Activated B cell treated with CpG ODN at 0.5 μM for 24 hours (primary cell): ENCODE data around the gene CAMK2D. TPM values are rescaled to one million over a fixed set of nuclear protein-coding genes. Genes with fewer than 3 reads are reported as not detected.

Experiments used
- ATAC-seq: fragments of 200-7000 bp; cut with Tn5 transposase; one replicate; pipeline ENCODE4 v1.10.0; 2021; ENCODE audit warnings: low read depth, mild to moderate bottlenecking, moderate library complexity
- CTCF ChIA-PET: fragments of 350-600 bp; sonication (Branson Sonifier 250); formaldehyde crosslinking; loops from one replicate; lab custom pipeline; 2021; ENCODE audit warnings: antibody characterized with exemption; lab: Charles Lee
- POLR2A ChIA-PET: fragments of 350-600 bp; sonication (Branson Sonifier 250); formaldehyde crosslinking; loops from one replicate; lab custom pipeline; 2021; ENCODE audit warnings: antibody characterized with exemption; lab: Charles Lee
- DNase-seq: peaks from one replicate; pipeline ENCODE4 v3.0.0; 2022
- H3K27ac Mint-ChIP-seq: one replicate; pipeline ENCODE4 v1.8.0; 2020; ENCODE audit warnings: mixed read lengths
- H3K27me3 Mint-ChIP-seq: one replicate; pipeline ENCODE4 v1.8.0; 2021; ENCODE audit warnings: mixed read lengths
- H3K36me3 Mint-ChIP-seq: one replicate; pipeline ENCODE4 v1.8.0; 2021; ENCODE audit warnings: low read depth, mixed read lengths
- H3K4me1 Mint-ChIP-seq: one replicate; pipeline ENCODE4 v1.8.0; 2021; ENCODE audit warnings: mixed read lengths
- H3K4me3 Mint-ChIP-seq: one replicate; pipeline ENCODE4 v1.8.0; 2020; ENCODE audit warnings: mild to moderate bottlenecking, mixed read lengths
- H3K9me3 Mint-ChIP-seq: one replicate; pipeline ENCODE4 v1.8.0; 2020; ENCODE audit warnings: mixed read lengths
- CTCF ChIP-seq: fragments of 200-600 bp; IDR thresholded peaks from one replicate; pipeline ENCODE4 v1.8.0; 2022; ENCODE audit warnings: antibody characterized with exemption, mild to moderate bottlenecking
- intact Hi-C: fragments of 100-400 bp; cut with micrococcal nuclease; formaldehyde crosslinking; loops from one replicate; pipeline ENCODE4 v1.15.1; 2024
- total RNA-seq: library from RNA; stranded (reverse); gene quantifications from 2 replicates; pipeline ENCODE4 v1.2.3, GENCODE V29; 2022

CAMK2D gene
- total RNA-seq, 1 donor from 2014 or later = 72.9 TPM

DNA sequence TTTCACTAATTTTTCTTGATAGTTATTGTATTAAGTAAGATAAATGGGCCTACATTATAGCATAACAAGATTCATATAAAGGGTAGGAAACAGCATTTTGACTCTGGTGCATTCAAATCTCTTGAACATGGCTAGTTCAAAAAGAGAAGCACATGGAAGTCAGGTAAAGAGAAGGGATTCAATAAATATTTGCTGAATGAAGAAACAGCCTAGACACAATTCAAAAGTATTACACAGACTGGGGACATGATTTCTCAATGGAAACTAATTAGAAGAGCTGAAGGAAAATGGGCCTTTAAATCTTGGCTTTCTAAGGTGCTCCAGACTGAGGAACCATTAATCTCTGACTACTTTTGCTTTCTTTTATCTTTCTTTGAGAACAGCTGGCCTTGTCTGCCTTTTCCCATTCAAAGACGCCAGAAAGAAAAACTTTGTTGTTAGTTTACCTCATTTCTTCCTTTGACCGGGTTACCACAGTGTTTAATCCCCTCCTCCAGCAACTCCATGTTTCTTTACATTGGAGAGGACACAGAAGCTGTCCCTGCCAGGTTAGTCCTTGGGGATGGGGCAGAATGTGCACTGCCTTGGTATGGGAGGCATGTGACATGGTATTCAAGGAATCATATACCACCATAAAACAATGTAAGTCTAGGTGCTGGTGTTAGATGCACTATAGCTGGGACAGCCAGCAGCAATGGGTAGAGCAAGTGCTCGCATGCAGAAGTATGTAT is 264.2 kb downstream of the CAMK2D start:
- DNase-seq (no peak), ATAC-seq (no peak)
- intact Hi-C loops = loop anchor here (5.0 kb wide), 1 partner anchor 35 kb away; no protein-coding TSS in a partner anchor
- POLR2A ChIA-PET = no interaction called here
- no peak overlapping the region for H3K27ac Mint-ChIP-seq
- H3K4me1 Mint-ChIP-seq = no peaks in the 10 kb centered on the region
- peaks cover 56% of the 10 kb centered on the region for H3K36me3 Mint-ChIP-seq
- H3K9me3 Mint-ChIP-seq = no peaks in the 10 kb centered on the region
- no peak overlapping the region for H3K4me3 Mint-ChIP-seq
- CTCF ChIA-PET = interaction anchor here (1.0 kb wide), 1 partner anchor 13 kb away, joined by 3 read pairs; no protein-coding TSS in a partner anchor
- H3K27me3 Mint-ChIP-seq = no peaks in the 10 kb centered on the region
- no peak for TF ChIP-seq CTCF

DNA sequence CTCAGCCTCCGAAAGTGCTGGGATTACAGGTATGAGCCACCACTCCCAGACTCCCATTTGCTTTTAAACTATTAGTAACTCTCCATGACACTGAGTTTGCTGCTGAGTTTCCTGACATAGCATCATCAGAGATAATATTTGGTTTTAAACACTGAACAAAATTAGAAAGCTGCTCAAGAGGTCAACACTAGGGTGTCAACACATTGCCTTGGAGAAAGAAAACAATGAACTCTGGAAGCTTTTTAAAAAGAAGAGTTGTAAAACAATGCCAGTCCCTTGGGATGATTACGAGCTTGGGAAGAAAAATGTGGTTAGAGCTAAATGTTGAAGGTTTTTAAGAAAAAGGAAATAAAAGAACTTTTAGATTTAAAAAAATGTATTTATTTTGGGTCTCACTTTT is 264.8 kb downstream of the CAMK2D start:
- no peaks in the 10 kb centered on the region for H3K27me3 Mint-ChIP-seq
- ATAC-seq (no peak), DNase-seq (no peak)
- no peaks in the 10 kb centered on the region for H3K4me1 Mint-ChIP-seq
- H3K36me3 Mint-ChIP-seq = peaks cover 54% of the 10 kb centered on the region
- no peak for TF ChIP-seq CTCF
- ChIA-PET CTCF (interaction anchor here (1.0 kb wide), 1 partner anchor 12 kb away, joined by 3 read pairs; no protein-coding TSS in a partner anchor), POLR2A (no interaction called here)
- no peak overlapping the region for H3K27ac Mint-ChIP-seq
- no peak overlapping the region for H3K4me3 Mint-ChIP-seq
- no peaks in the 10 kb centered on the region for H3K9me3 Mint-ChIP-seq
- intact Hi-C loops = loop anchor here (5.0 kb wide), 1 partner anchor 34 kb away; no protein-coding TSS in a partner anchor

- peaks cover 53% of the 10 kb centered on the region for H3K36me3 Mint-ChIP-seq
- no peak overlapping the region for H3K4me3 Mint-ChIP-seq
- ATAC-seq (no peak), DNase-seq (no peak)
- no peaks in the 10 kb centered on the region for H3K9me3 Mint-ChIP-seq
- no peaks in the 10 kb centered on the region for H3K4me1 Mint-ChIP-seq
- no peak for TF ChIP-seq CTCF
- ChIA-PET CTCF (no interaction called here), POLR2A (no interaction called here)
- H3K27me3 Mint-ChIP-seq = no peaks in the 10 kb centered on the region
- intact Hi-C loops = loop anchor here (5.0 kb wide), 1 partner anchor 33 kb away; no protein-coding TSS in a partner anchor
- no peak overlapping the region for H3K27ac Mint-ChIP-seq
Measured at GRCh38 chr4:113495790-113496189, 265.7 kb downstream of the CAMK2D start.

GRCh38 chr4:113483131-113483530 is 278.4 kb downstream of the CAMK2D start:
- no peaks in the 10 kb centered on the region for H3K4me1 Mint-ChIP-seq
- intact Hi-C loops = no loop called here
- H3K4me3 Mint-ChIP-seq = no peak overlapping the region
- CTCF ChIA-PET = no interaction called here
- peaks cover 63% of the 10 kb centered on the region for H3K36me3 Mint-ChIP-seq
- POLR2A ChIA-PET = no interaction called here
- no peaks in the 10 kb centered on the region for H3K27me3 Mint-ChIP-seq
- peaks cover 4% of the 10 kb centered on the region for H3K9me3 Mint-ChIP-seq
- ATAC-seq (no peak), DNase-seq (no peak)
- no peak for TF ChIP-seq CTCF
- H3K27ac Mint-ChIP-seq = no peak overlapping the region

- DNase-seq = no peak
- H3K27me3 Mint-ChIP-seq = no peaks in the 10 kb centered on the region
- intact Hi-C loops = no loop called here
- H3K4me1 Mint-ChIP-seq = no peaks in the 10 kb centered on the region
- H3K27ac Mint-ChIP-seq = peak overlapping the region; percentile 9
- no peak for TF ChIP-seq CTCF
- ATAC-seq = no peak
- H3K4me3 Mint-ChIP-seq = no peak overlapping the region
- H3K36me3 Mint-ChIP-seq = peaks cover 66% of the 10 kb centered on the region
- H3K9me3 Mint-ChIP-seq = peaks cover 4% of the 10 kb centered on the region
- ChIA-PET POLR2A (no interaction called here), CTCF (no interaction called here)
Measured at GRCh38 chr4:113482325-113482724, 279.2 kb downstream of the CAMK2D start.
